NCI-H2196 (cell line): ENCODE results near the gene ZNF30.
"Not testable (repeated sequence)": the region's sequence is repeated elsewhere in the genome, so short reads cannot be mapped to it uniquely, and the experiment has no call there.

Experiments
- DNase-seq: peaks from one replicate; lab custom pipeline; 2025; ENCODE audit not compliant: unreplicated experiment; lab: John Stamatoyannopoulos, UW

ZNF30 gene

GRCh38 chr19:34985249-34986022 lies 58.7 kb downstream of the ZNF30 start:
- no peak for DNase-seq

- DNase-seq: no peak
Measured at GRCh38 chr19:34988119-34988518, 61.4 kb downstream of the ZNF30 start.

GRCh38 chr19:34989298-34989697 lies 62.6 kb downstream of the ZNF30 start:
- no peak for DNase-seq

- no peak for DNase-seq
Measured at GRCh38 chr19:34990578-34991192, 64.0 kb downstream of the ZNF30 start.

- no peak for DNase-seq
Measured at GRCh38 chr19:34991542-34992333, 65.0 kb downstream of the ZNF30 start.

- not testable (repeated sequence) for DNase-seq
Measured at GRCh38 chr19:34992582-34992981, 65.9 kb downstream of the ZNF30 start.

- DNase-seq: no peak
Measured at GRCh38 chr19:34994286-34994642, 67.6 kb downstream of the ZNF30 start.
